ENCODE measurements around the gene AIP.

Gene AIP

DNA sequence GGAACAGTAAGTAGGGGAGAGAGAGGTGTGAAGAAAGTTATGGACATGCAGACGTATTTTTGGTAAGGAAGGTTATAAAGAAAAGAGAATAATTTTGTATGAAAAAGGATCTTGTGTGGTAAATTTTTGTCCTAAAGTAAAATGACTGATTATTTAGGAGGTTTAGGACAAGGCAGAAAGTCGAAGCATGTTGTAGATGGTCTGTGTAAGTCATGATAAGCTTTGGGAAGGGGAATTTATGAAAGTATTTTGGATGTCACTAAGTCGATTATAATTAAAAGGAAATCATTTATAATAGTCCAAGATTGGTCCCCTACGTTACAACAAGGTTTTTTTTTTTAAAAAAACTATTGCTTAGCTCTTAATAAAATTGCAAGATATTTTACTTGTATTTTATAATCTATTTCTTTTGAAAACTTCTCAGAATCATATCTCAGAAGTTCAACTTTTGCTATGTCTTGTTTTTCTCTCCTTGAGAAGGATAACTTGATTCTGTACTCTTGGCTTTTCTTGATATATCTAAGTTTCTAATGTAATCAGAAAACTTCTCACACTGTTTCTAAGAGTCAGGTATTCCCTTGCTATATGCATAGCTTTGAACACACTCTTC, 51.3 kb downstream of the AIP start:
- DNase-seq (ENCODE audit: low spot score): no peak

- DNase-seq (ENCODE audit: low spot score): no peak
Observed at GRCh38 chr11:67535561-67535960, 52.7 kb downstream of the AIP start.

DNA sequence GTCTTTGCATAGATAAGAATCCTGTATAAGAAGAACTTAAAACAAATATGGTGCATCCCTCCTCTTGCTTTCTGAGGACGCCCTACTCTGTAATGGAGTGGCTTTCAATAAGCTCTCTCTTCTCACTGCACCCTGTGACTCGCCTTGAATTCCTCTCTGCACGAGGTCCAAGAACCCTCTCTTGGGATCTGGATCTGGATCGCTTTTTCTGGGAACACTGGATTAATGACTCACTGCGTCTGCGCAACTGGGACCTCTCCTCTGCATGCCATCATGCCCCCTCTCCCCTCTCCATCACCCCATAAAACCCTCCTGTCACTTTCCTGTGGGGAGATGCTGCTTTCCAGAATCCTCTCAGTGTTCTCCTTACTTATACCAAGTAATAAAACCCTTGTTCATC, 55.5 kb downstream of the AIP start:
- no peak for DNase-seq (ENCODE audit: low spot score)

- DNase-seq (ENCODE audit: low spot score): no peak
Observed at GRCh38 chr11:67538823-67539505, 56.1 kb downstream of the AIP start.

- DNase-seq (ENCODE audit: low spot score): no peak
Observed at GRCh38 chr11:67539550-67539949, 56.7 kb downstream of the AIP start.
